IMR-90 (cell line): ENCODE results near the gene BMX. TPM values are rescaled to one million over a fixed set of nuclear protein-coding genes. Genes with fewer than 3 reads are reported as not detected.

Source experiments
- ATAC-seq: fragments of 200-7000 bp; cut with Tn5 transposase; 2 replicates; pipeline ENCODE4 v1.9.1; 2020; ENCODE audit warnings: low read depth, mild to moderate bottlenecking, moderate library complexity
- BruUV-seq: library from RNA; stranded (reverse); fragments of 400-500 nt; replicated peaks from 2 replicates; lab custom pipeline; 2021; lab: Mats Ljungman, UMichigan
- CTCF ChIA-PET: fragments of 300-600 bp; formaldehyde crosslinking; extraction: SDS; loops from one replicate; lab custom pipeline; 2021; ENCODE audit warnings: antibody characterized with exemption; lab: Yijun Ruan, JAX
- POLR2A ChIA-PET: fragments of 300-600 bp; sonication (Branson Sonifier 250); formaldehyde crosslinking; loops from one replicate; lab custom pipeline; 2022; ENCODE audit warnings: antibody characterized with exemption; ENCODE audit not compliant: unreplicated experiment; lab: Charles Lee
- DNase-seq: peaks from one replicate; pipeline ENCODE4 v3.0.0; 2013
- H2AFZ ChIP-seq: replicated peaks from 2 replicates; pipeline ENCODE3; 2013; ENCODE audit warnings: low read length, mild to moderate bottlenecking; ENCODE audit not compliant: poor library complexity
- H2AK5ac ChIP-seq: 2 replicates; pipeline ENCODE4 v1.6.1; 2013; ENCODE audit warnings: low read depth, low read length, inconsistent platforms
- H2AK9ac ChIP-seq: replicated peaks from 2 replicates; pipeline ENCODE3; 2013; ENCODE audit warnings: mild to moderate bottlenecking, low read depth, low read length, moderate library complexity; ENCODE audit not compliant: poor library complexity
- H2BK120ac ChIP-seq: 2 replicates; pipeline ENCODE4 v1.6.1; 2013; ENCODE audit warnings: low read depth, low read length, inconsistent platforms
- H2BK15ac ChIP-seq: 3 replicates; pipeline ENCODE4 v1.6.1; 2013; ENCODE audit warnings: low read depth, low read length, inconsistent platforms
- H2BK20ac ChIP-seq: 2 replicates; pipeline ENCODE4 v1.6.1; 2013; ENCODE audit warnings: low read depth, mild to moderate bottlenecking, inconsistent platforms, low read length, moderate library complexity
- H2BK5ac ChIP-seq: 2 replicates; pipeline ENCODE4 v1.6.1; 2013; ENCODE audit warnings: mild to moderate bottlenecking, low read depth, low read length, inconsistent platforms; ENCODE audit not compliant: poor library complexity, severe bottlenecking
- H3K14ac ChIP-seq: replicated peaks from 2 replicates; pipeline ENCODE4 v1.6.1; 2013; ENCODE audit warnings: low read depth, low read length, inconsistent platforms
- H3K18ac ChIP-seq: 2 replicates; pipeline ENCODE4 v1.6.1; 2013; ENCODE audit warnings: low read depth, low read length, control low read depth
- H3K23ac ChIP-seq: 2 replicates; pipeline ENCODE4 v1.6.1; 2013; ENCODE audit warnings: low read depth, low read length, inconsistent platforms
- H3K27ac ChIP-seq: 2 replicates; pipeline ENCODE4 v1.5.1; 2013; ENCODE audit warnings: mild to moderate bottlenecking, control low read depth, low read length; ENCODE audit not compliant: insufficient read depth
- H3K27me3 ChIP-seq: 2 replicates; pipeline ENCODE4 v1.6.1; 2013; ENCODE audit warnings: low read length; ENCODE audit not compliant: control insufficient read depth, insufficient read depth
- H3K36me3 ChIP-seq: 2 replicates; pipeline ENCODE4 v1.6.1; 2013; ENCODE audit warnings: low read length, mixed read lengths; ENCODE audit not compliant: control insufficient read depth, insufficient read depth
- H3K4ac ChIP-seq: 2 replicates; pipeline ENCODE4 v1.6.1; 2013; ENCODE audit warnings: low read depth, low read length, inconsistent platforms
- H3K4me1 ChIP-seq: 2 replicates; pipeline ENCODE4 v1.6.1; 2013; ENCODE audit warnings: low read length, mixed read lengths; ENCODE audit not compliant: control insufficient read depth, insufficient read depth
- H3K4me2 ChIP-seq: 2 replicates; pipeline ENCODE4 v1.6.1; 2013; ENCODE audit warnings: low read depth, mild to moderate bottlenecking, control low read depth, low read length, moderate library complexity
- H3K4me3 ChIP-seq: 2 replicates; pipeline ENCODE4 v1.5.1; 2013; ENCODE audit warnings: low read depth, mild to moderate bottlenecking, control low read depth, low read length, moderate library complexity; ENCODE audit not compliant: insufficient read depth
- H3K56ac ChIP-seq: 2 replicates; pipeline ENCODE4 v1.6.1; 2013; ENCODE audit warnings: low read length, inconsistent platforms; ENCODE audit not compliant: insufficient read depth; ENCODE audit errors: extremely low read depth
- H3K79me1 ChIP-seq, 2 experiments: 2 replicates each; pipeline ENCODE4 v1.6.1; 2013; ENCODE audit warnings: low read length in 2 of 2, inconsistent platforms in 1 of 2, low read depth in 1 of 2
- H3K9ac ChIP-seq: 2 replicates; pipeline ENCODE4 v1.6.1; 2013; ENCODE audit warnings: low read depth, low read length, control low read depth
- H3K9me1 ChIP-seq: 2 replicates; pipeline ENCODE4 v1.6.1; 2013; ENCODE audit warnings: low read length, inconsistent platforms; ENCODE audit not compliant: insufficient read depth
- H3K9me3 ChIP-seq: 2 replicates; pipeline ENCODE4 v1.6.1; 2013; ENCODE audit warnings: low read length; ENCODE audit not compliant: control insufficient read depth, insufficient read depth
- H4K20me1 ChIP-seq: 2 replicates; pipeline ENCODE4 v1.6.1; 2013; ENCODE audit warnings: low read length, inconsistent platforms; ENCODE audit not compliant: insufficient read depth
- H4K5ac ChIP-seq: 2 replicates; pipeline ENCODE4 v1.6.1; 2013; ENCODE audit warnings: mild to moderate bottlenecking, low read depth, low read length, control low read depth
- H4K8ac ChIP-seq, 2 experiments: 2 replicates each; pipeline ENCODE4 v1.6.1; 2013; ENCODE audit warnings: low read depth in 2 of 2, low read length in 2 of 2, control low read depth in 1 of 2, inconsistent platforms in 1 of 2
- H4K91ac ChIP-seq: 2 replicates; pipeline ENCODE4 v1.6.1; 2013; ENCODE audit warnings: low read depth, low read length, inconsistent platforms; ENCODE audit not compliant: insufficient read depth
- CEBPB ChIP-seq: IDR thresholded peaks from 2 replicates; pipeline ENCODE4 v1.6.1; 2012; ENCODE audit warnings: low read depth, low read length, improper control_type of control experiment
- FOS ChIP-seq: fragments of 150-350 bp; IDR thresholded peaks from 2 replicates; pipeline ENCODE4 v1.6.1; 2016; ENCODE audit warnings: low read depth, low read length
- RFX5 ChIP-seq: IDR thresholded peaks from 2 replicates; pipeline ENCODE4 v1.8.0; 2012; ENCODE audit warnings: low read depth, mild to moderate bottlenecking, low read length, moderate library complexity
- WGBS, 2 experiments: methylation state at CpG; one replicate each; pipeline versions ENCODE4 v1.1.5 to v1.1.7; 2013; ENCODE audit warnings: missing lambda C conversion rate in 2 of 2; ENCODE audit not compliant: insufficient read length in 1 of 2; ENCODE audit errors: extremely low coverage in 2 of 2; 5-methylcytosine and 5-hydroxymethylcytosine counted together
- dilution Hi-C: fragments of 300-500 bp; cut with HindIII; formaldehyde crosslinking; loops from one replicate; pipeline ENCODE4 v1.14.3; 2018; ENCODE audit warnings: low sequenced_read_pairs; ENCODE audit not compliant: unreplicated experiment
- in situ Hi-C: fragments of 300-500 bp; cut with MboI; formaldehyde crosslinking; loops from 3 replicates; pipeline ENCODE4 v1.14.3; 2019; ENCODE audit warnings: low sequenced_read_pairs, inconsistent platforms, mixed read lengths
- intact Hi-C: fragments of 100-400 bp; cut with micrococcal nuclease; formaldehyde crosslinking; loops from 2 replicates; pipeline ENCODE4 v1.10.0; 2022
- polyA plus RNA-seq, 3 experiments: library from polyadenylated mRNA; depleted of rRNA; stranded (reverse); fragments of >200 nt; gene quantifications; 2 replicates each; pipeline ENCODE4 v1.2.3, GENCODE V29; 2012; ENCODE audit warnings: low replicate concordance in 1 of 3
- total RNA-seq: library from RNA; depleted of rRNA; stranded (reverse); fragments of >200 nt; gene quantifications from 2 replicates; pipeline ENCODE4 v1.2.3, GENCODE V29; 2012

BMX gene
- total and polyA plus RNA-seq, 2 of the 4 experiments (the other 2 are of a cell fraction) = not detected

GRCh38 chrX:15501506-15501905 lies 899 bp downstream of the BMX start:
- Histone ChIP-seq H2BK120ac (no peak overlapping the region), H3K4me2 (no peak overlapping the region), H4K8ac (no peak overlapping the region), H3K79me1 (no peaks in the 10 kb centered on the region), H3K4ac (no peak overlapping the region), H3K18ac (no peak overlapping the region), H3K23ac (no peak overlapping the region), H4K20me1 (no peaks in the 10 kb centered on the region), H2BK15ac (no peak overlapping the region), H2BK5ac (no peak overlapping the region), H2AK9ac (no peak overlapping the region), H3K4me1 (no peaks in the 10 kb centered on the region), H3K9ac (no peak overlapping the region), H2BK20ac (no peak overlapping the region), H3K9me3 (no peaks in the 10 kb centered on the region), H3K9me1 (no peaks in the 10 kb centered on the region), H3K4me3 (no peak overlapping the region), H3K36me3 (no peaks in the 10 kb centered on the region), H3K27me3 (peaks cover 18% of the 10 kb centered on the region), H4K91ac (no peak overlapping the region), H2AK5ac (no peak overlapping the region), H3K27ac (no peak overlapping the region), H4K5ac (no peak overlapping the region), H2AFZ (no peak overlapping the region), H3K14ac (no peak overlapping the region), H3K56ac (no peak overlapping the region)
- in situ Hi-C loops = no loop called here
- ChIA-PET CTCF (no interaction called here), POLR2A (no interaction called here)
- intact Hi-C loops = no loop called here
- WGBS, 2 experiments = 79% methylated on average over 4 of the region's 9 CpGs; no CpG with 5 or more reads in 1 of the 2 experiments
- ATAC-seq (no peak), DNase-seq (no peak)
- dilution Hi-C loops = no loop called here
- TF ChIP-seq RFX5 (no peak), FOS (no peak), CEBPB (no peak)
- no TSS peak for BruUV-seq
